ENCODE measurements around the gene HS6ST3.

DNA sequence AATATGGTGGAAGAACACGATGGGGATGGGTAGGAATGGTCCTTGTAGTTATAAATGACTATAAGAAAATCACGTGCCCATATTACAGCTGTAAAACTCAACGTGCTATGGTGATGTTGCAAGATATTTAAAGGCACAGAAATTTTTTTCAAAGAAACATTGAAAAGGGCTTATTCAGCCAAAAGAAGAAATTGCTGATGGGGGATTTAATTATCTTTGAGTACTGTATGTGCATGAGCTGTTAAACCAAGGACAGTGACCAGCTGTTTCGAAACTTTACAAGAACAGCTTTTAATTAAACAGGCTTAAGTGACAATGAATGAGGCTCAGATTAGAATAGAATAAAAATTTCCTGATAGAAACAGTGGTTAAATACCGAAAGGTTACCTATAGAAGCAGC lies 339.0 kb downstream of the HS6ST3 start:
- TF ChIP-seq CTCF (IDR thresholded peaks at IDR 0.05; ENCODE audit: low read depth, low read length, poor library complexity, severe bottlenecking) (no peak), EZH2phosphoT487 (IDR thresholded peaks at IDR 0.05; ENCODE audit: borderline replicate concordance, low read length) (no peak)

Measured in DOHH2 (cell line).